SU-DHL-6 (cell line): Measurements from ENCODE around the gene WWOX.

Experiments
- H2AFZ ChIP-seq: fragments of 200-600 bp; sonication (generic); 2 replicates; pipeline ENCODE4 v1.6.1; 2014; ENCODE audit warnings: low read depth, mild to moderate bottlenecking, moderate library complexity, mixed read lengths, antibody characterized with exemption, low read length; ENCODE audit not compliant: severe bottlenecking
- H3F3A ChIP-seq: fragments of 200-600 bp; shearing (Covaris generic); 2 replicates; pipeline ENCODE4 v1.6.0; 2016; ENCODE audit warnings: antibody characterized with exemption, mild to moderate bottlenecking; ENCODE audit not compliant: insufficient read depth
- H3K27ac ChIP-seq: fragments of 200-600 bp; sonication (generic); 2 replicates; pipeline ENCODE4 v1.5.1; 2016; ENCODE audit warnings: low read depth, mild to moderate bottlenecking, low read length, moderate library complexity, mixed read lengths
- H3K27me3 ChIP-seq: fragments of 200-600 bp; sonication (generic), shearing (Covaris generic); 2 replicates; pipeline ENCODE4 v1.6.0; 2014; ENCODE audit warnings: mild to moderate bottlenecking, low read length
- H3K36me3 ChIP-seq: fragments of 200-600 bp; sonication (generic); 2 replicates; pipeline ENCODE4 v1.6.1; 2014; ENCODE audit warnings: mild to moderate bottlenecking, low read length, mixed read lengths
- H3K4me2 ChIP-seq: fragments of 300-600, 200-600 bp; shearing (Covaris generic), sonication (generic); 2 replicates; pipeline ENCODE4 v1.6.0; 2014; ENCODE audit warnings: low read length, low read depth, mild to moderate bottlenecking; ENCODE audit not compliant: poor library complexity, severe bottlenecking
- H3K4me3 ChIP-seq: fragments of 200-600 bp; sonication (generic); 2 replicates; pipeline ENCODE4 v1.5.1; 2014; ENCODE audit warnings: antibody characterized with exemption, low read length, mild to moderate bottlenecking, mixed read lengths; ENCODE audit not compliant: insufficient read depth, poor library complexity, severe bottlenecking
- H3K79me2 ChIP-seq: fragments of 200-600 bp; sonication (generic); 2 replicates; pipeline ENCODE4 v1.6.1; 2014; ENCODE audit warnings: mild to moderate bottlenecking, low read length, moderate library complexity; ENCODE audit not compliant: insufficient read depth
- H3K9ac ChIP-seq: fragments of 200-600 bp; sonication (generic); 2 replicates; pipeline ENCODE4 v1.7.0; 2014; ENCODE audit warnings: mild to moderate bottlenecking, low read length
- H3K9me2 ChIP-seq: fragments of 200-600 bp; sonication (generic); replicated peaks from 2 replicates; pipeline ENCODE4 v1.6.1; 2014; ENCODE audit warnings: low read length; ENCODE audit not compliant: insufficient read depth
- H3K9me3 ChIP-seq: fragments of 200-600 bp; sonication (generic); 2 replicates; pipeline ENCODE4 v1.6.1; 2014; ENCODE audit warnings: low read length, mixed read lengths; ENCODE audit not compliant: insufficient read depth
- H4K20me1 ChIP-seq: fragments of 200-600 bp; sonication (generic); 2 replicates; pipeline ENCODE4 v1.6.1; 2014; ENCODE audit warnings: low read depth, mild to moderate bottlenecking, antibody characterized with exemption, low read length, moderate library complexity, mixed read lengths
- EZH2phosphoT487 ChIP-seq: fragments of 200-600 bp; sonication (generic), shearing (Covaris generic); conservative IDR thresholded peaks from 2 replicates; pipeline ENCODE4 v1.6.1; 2018; ENCODE audit warnings: mild to moderate bottlenecking, antibody characterized with exemption, low read length, moderate library complexity, mixed read lengths
- TF ChIP-seq, protein P1 (sequence below): fragments of 200-600 bp; sonication (generic); IDR thresholded peaks from one replicate; pipeline ENCODE4 v1.5.1; 2017; ENCODE audit warnings: antibody characterized with exemption, mild to moderate bottlenecking, low read length, moderate library complexity; ENCODE audit not compliant: insufficient read depth, poor library complexity, severe bottlenecking

WWOX gene

DNA sequence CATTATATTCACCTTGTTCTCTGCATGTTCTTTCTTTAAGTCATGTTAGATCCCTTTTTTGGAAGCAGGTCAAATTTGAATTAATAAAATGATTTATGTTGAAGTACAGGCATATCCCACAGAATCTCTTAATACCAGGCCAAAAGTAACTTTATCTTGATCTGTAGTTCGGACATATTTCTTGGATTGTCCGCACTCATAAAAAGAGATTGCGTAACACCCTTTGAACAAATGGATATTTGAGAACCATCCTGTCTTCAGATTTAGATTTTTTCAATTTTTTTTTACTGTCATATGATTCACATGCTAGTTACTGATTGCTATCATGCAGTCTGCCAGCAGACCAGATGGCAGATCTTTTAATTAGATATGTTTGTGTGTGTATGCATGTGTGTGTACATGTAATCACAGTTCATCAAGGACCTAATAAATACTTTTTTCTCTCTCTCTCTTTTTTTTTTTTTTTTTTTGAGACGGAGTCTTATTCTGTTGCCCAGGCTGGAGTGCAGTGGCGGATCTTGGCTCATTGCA lies 352.6 kb downstream of the WWOX start:
- TF ChIP-seq EZH2phosphoT487, result no peak
- TF ChIP-seq, protein P1, sequence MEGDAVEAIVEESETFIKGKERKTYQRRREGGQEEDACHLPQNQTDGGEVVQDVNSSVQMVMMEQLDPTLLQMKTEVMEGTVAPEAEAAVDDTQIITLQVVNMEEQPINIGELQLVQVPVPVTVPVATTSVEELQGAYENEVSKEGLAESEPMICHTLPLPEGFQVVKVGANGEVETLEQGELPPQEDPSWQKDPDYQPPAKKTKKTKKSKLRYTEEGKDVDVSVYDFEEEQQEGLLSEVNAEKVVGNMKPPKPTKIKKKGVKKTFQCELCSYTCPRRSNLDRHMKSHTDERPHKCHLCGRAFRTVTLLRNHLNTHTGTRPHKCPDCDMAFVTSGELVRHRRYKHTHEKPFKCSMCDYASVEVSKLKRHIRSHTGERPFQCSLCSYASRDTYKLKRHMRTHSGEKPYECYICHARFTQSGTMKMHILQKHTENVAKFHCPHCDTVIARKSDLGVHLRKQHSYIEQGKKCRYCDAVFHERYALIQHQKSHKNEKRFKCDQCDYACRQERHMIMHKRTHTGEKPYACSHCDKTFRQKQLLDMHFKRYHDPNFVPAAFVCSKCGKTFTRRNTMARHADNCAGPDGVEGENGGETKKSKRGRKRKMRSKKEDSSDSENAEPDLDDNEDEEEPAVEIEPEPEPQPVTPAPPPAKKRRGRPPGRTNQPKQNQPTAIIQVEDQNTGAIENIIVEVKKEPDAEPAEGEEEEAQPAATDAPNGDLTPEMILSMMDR, result no peak
- no peak overlapping the region for H3K9ac ChIP-seq
- no peaks in the 10 kb centered on the region for H3K79me2 ChIP-seq
- no peaks in the 10 kb centered on the region for H3K9me2 ChIP-seq
- H4K20me1 ChIP-seq, result no peaks in the 10 kb centered on the region
- H3K4me2 ChIP-seq, result no peak overlapping the region
- H3F3A ChIP-seq, result no peaks in the 10 kb centered on the region
- no peaks in the 10 kb centered on the region for H3K9me3 ChIP-seq
- no peaks in the 10 kb centered on the region for H3K27me3 ChIP-seq
- no peak overlapping the region for H3K27ac ChIP-seq
- no peak overlapping the region for H3K4me3 ChIP-seq
- no peak overlapping the region for H2AFZ ChIP-seq
- no peaks in the 10 kb centered on the region for H3K36me3 ChIP-seq

DNA sequence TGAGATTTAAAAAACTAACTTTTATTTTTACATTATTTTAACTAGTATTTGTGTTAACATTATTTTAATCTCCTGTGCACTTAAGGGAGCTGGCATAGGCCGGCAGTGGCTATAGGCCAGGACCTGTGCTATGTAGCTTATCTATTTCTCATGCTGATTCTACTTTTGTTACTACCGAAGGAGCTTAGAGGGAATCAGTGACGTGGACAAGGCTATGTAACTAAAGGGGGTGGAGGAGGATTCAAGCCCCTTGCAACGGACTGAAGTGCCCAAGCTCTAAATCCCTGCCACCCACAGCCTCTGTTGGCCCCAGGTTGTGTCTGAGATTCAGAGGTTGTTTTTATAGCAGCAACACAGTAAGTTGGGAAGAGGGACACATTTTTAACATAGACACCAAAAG lies 356.4 kb downstream of the WWOX start:
- no peak overlapping the region for H3K4me3 ChIP-seq
- H3K9me2 ChIP-seq, result no peaks in the 10 kb centered on the region
- H3F3A ChIP-seq, result no peaks in the 10 kb centered on the region
- no peak overlapping the region for H3K9ac ChIP-seq
- H3K27ac ChIP-seq, result no peak overlapping the region
- TF ChIP-seq EZH2phosphoT487, result no peak
- TF ChIP-seq, protein P1, result no peak
- H3K79me2 ChIP-seq, result no peaks in the 10 kb centered on the region
- no peak overlapping the region for H3K4me2 ChIP-seq
- no peaks in the 10 kb centered on the region for H3K36me3 ChIP-seq
- no peaks in the 10 kb centered on the region for H3K27me3 ChIP-seq
- H3K9me3 ChIP-seq, result no peaks in the 10 kb centered on the region
- no peak overlapping the region for H2AFZ ChIP-seq
- no peaks in the 10 kb centered on the region for H4K20me1 ChIP-seq

DNA sequence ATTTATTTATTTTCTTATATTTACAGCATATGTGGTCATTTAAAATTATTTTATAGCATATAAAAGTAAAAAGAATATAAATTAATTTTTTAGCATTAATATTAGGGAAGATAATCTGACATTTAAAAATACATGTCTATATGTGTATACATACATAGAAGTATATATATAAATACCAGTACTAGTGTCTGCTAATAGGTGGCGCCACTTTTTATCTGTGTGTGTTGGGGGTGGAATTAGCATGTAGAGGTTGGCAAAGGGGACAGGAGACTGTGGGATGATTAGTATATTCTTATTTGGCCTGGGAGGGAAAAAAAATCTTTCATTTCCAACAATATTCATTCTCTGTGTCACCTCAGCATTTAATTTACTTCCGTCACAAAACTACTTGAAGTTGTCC lies 359.1 kb downstream of the WWOX start:
- Histone ChIP-seq H3K79me2 (no peaks in the 10 kb centered on the region), H4K20me1 (no peaks in the 10 kb centered on the region), H3K9me2 (no peaks in the 10 kb centered on the region), H3K27me3 (no peaks in the 10 kb centered on the region), H3K4me3 (no peak overlapping the region), H3K27ac (no peak overlapping the region), H3K36me3 (no peaks in the 10 kb centered on the region), H3K9me3 (no peaks in the 10 kb centered on the region), H3K9ac (no peak overlapping the region), H3F3A (no peaks in the 10 kb centered on the region), H2AFZ (no peak overlapping the region), H3K4me2 (no peak overlapping the region)
- no peak for TF ChIP-seq EZH2phosphoT487
- TF ChIP-seq, protein P1, result no peak
